SK-N-SH (cell line): Measurements from ENCODE around the gene ZNF579. TPM values are rescaled to one million over a fixed set of nuclear protein-coding genes. Genes with fewer than 3 reads are reported as not detected.

Experiments used
- CTCF ChIA-PET: fragments of 300-600, 350-600 bp; formaldehyde crosslinking; extraction: SDS; loops from one replicate; lab custom pipeline; 2021; lab: Yijun Ruan, JAX
- POLR2A ChIA-PET: fragments of 350-600 bp; sonication (Branson Sonifier 250); formaldehyde crosslinking; extraction: SDS; loops from one replicate; lab custom pipeline; 2020; ENCODE audit warnings: antibody characterized with exemption, inconsistent platforms; lab: Yijun Ruan, JAX
- DNase-seq: peaks from one replicate; pipeline ENCODE4 v3.0.0; 2012
- H2AFZ ChIP-seq: fragments of 200-600 bp; sonication (generic); 2 replicates; pipeline ENCODE4 v1.8.1; 2016; ENCODE audit warnings: antibody characterized with exemption, mild to moderate bottlenecking, low read depth
- H3F3A ChIP-seq: fragments of 200-600 bp; sonication (generic); replicated peaks from 2 replicates; pipeline ENCODE3; 2016; ENCODE audit warnings: antibody characterized with exemption, mild to moderate bottlenecking; ENCODE audit not compliant: insufficient read depth
- H3K27ac ChIP-seq, 2 experiments: fragments of 200-500 bp in 1 of 2; fragments of 200-600 bp in 1 of 2; sonication (Bioruptor generic) in 1 of 2; sonication (generic), shearing (Covaris generic) in 1 of 2; 2 replicates each; pipeline versions ENCODE4 v1.5.1 to v1.6.1; 2014 to 2016; ENCODE audit warnings: low read depth in 2 of 2, inconsistent platforms in 1 of 2, low read length in 1 of 2, mild to moderate bottlenecking in 1 of 2, mixed read lengths in 1 of 2
- H3K27me3 ChIP-seq: fragments of 200-600 bp; sonication (generic), shearing (Covaris generic); 2 replicates; pipeline ENCODE4 v1.6.1; 2016; ENCODE audit warnings: mixed run types; ENCODE audit not compliant: insufficient read depth
- H3K36me3 ChIP-seq, 2 experiments: fragments of 200-500 bp in 1 of 2; fragments of 200-600 bp in 1 of 2; sonication (Bioruptor generic) in 1 of 2; sonication (generic) in 1 of 2; replicated peaks in 1 of 2; 2 replicates each; pipeline versions ENCODE3 to v1.5.1; 2014 to 2016; ENCODE audit warnings: low read length in 1 of 2, mild to moderate bottlenecking in 1 of 2; ENCODE audit not compliant: insufficient read depth in 2 of 2, control insufficient read depth in 1 of 2
- H3K4me1 ChIP-seq, 2 experiments: fragments of 200-500 bp in 1 of 2; fragments of 200-600 bp in 1 of 2; sonication (Bioruptor generic) in 1 of 2; sonication (generic), shearing (Covaris generic) in 1 of 2; 2 replicates each; pipeline versions ENCODE4 v1.5.1 to v1.6.1; 2014 to 2016; ENCODE audit warnings: low read depth in 1 of 2, low read length in 1 of 2, mixed run types in 1 of 2; ENCODE audit not compliant: insufficient read depth in 2 of 2, control insufficient read depth in 1 of 2
- H3K4me2 ChIP-seq: fragments of 200-600 bp; sonication (generic), shearing (Covaris generic); 2 replicates; pipeline ENCODE4 v1.6.1; 2017; ENCODE audit warnings: mixed run types
- H3K4me3 ChIP-seq, 2 experiments: fragments of 200-500 bp in 1 of 2; fragments of 200-600 bp in 1 of 2; sonication (Bioruptor generic) in 1 of 2; sonication (generic), shearing (Covaris generic) in 1 of 2; 2 replicates each; pipeline versions ENCODE4 v1.5.1 to v1.8.1; 2014 to 2016; ENCODE audit warnings: low read depth in 2 of 2, inconsistent platforms in 1 of 2, low read length in 1 of 2, mild to moderate bottlenecking in 1 of 2, mixed read lengths in 1 of 2, moderate library complexity in 1 of 2
- H3K79me2 ChIP-seq: fragments of 200-600 bp; sonication (generic); 2 replicates; pipeline ENCODE4 v1.8.1; 2017; ENCODE audit warnings: mild to moderate bottlenecking; ENCODE audit not compliant: insufficient read depth
- H3K9ac ChIP-seq: fragments of 200-600 bp; sonication (generic); 2 replicates; pipeline ENCODE4 v1.6.1; 2017; ENCODE audit warnings: mixed run types
- H3K9me2 ChIP-seq: fragments of 200-600 bp; sonication (generic); 2 replicates; pipeline ENCODE4 v1.6.1; 2017; ENCODE audit warnings: mixed run types
- H3K9me3 ChIP-seq: fragments of 200-600 bp; sonication (generic); 2 replicates; pipeline ENCODE4 v1.6.1; 2017; ENCODE audit warnings: mixed run types, mild to moderate bottlenecking, moderate library complexity
- H4K20me1 ChIP-seq: fragments of 200-600 bp; sonication (generic); 2 replicates; pipeline ENCODE4 v1.6.1; 2017; ENCODE audit warnings: mild to moderate bottlenecking, mixed run types; ENCODE audit not compliant: insufficient read depth
- CHD2 ChIP-seq: fragments of 150-350 bp; IDR thresholded peaks from 2 replicates; pipeline ENCODE4 v1.6.1; 2018; ENCODE audit warnings: low read length; ENCODE audit not compliant: partially characterized antibody
- ELF1 ChIP-seq: IDR thresholded peaks from 2 replicates; pipeline ENCODE4 v1.4.0; 2012
- FOSL2 ChIP-seq: IDR thresholded peaks from 2 replicates; pipeline ENCODE4 v1.4.0; 2012; ENCODE audit warnings: low read depth, mild to moderate bottlenecking, moderate library complexity, borderline replicate concordance
- FOXM1 ChIP-seq: IDR thresholded peaks from 2 replicates; pipeline ENCODE4 v1.4.0; 2012; ENCODE audit warnings: low read depth, mild to moderate bottlenecking
- GATA2 ChIP-seq: sonication (generic); formaldehyde crosslinking; IDR thresholded peaks from 2 replicates; pipeline ENCODE4 v1.5.0; 2020; ENCODE audit warnings: mild to moderate bottlenecking, missing genetic modification reagents
- JUND ChIP-seq: IDR thresholded peaks from 2 replicates; pipeline ENCODE4 v1.4.0; 2012
- MAX ChIP-seq: IDR thresholded peaks from 2 replicates; pipeline ENCODE4 v1.4.0; 2012; ENCODE audit warnings: low read depth
- NRF1 ChIP-seq: IDR thresholded peaks from 2 replicates; pipeline ENCODE4 v1.6.1; 2012; ENCODE audit warnings: low read depth, mild to moderate bottlenecking, low read length
- POLR2AphosphoS5 ChIP-seq: IDR thresholded peaks from 2 replicates; pipeline ENCODE4 v1.6.1; 2012; ENCODE audit warnings: low read depth, low read length
- REST ChIP-seq: IDR thresholded peaks from 2 replicates; pipeline ENCODE4 v1.6.1; 2012; ENCODE audit warnings: mild to moderate bottlenecking, low read depth, low read length, moderate library complexity
- RXRA ChIP-seq: IDR thresholded peaks from 2 replicates; pipeline ENCODE4 v1.4.0; 2012; ENCODE audit warnings: low read depth, mild to moderate bottlenecking, borderline replicate concordance
- TAF1 ChIP-seq: IDR thresholded peaks from 2 replicates; pipeline ENCODE4 v1.6.1; 2012; ENCODE audit warnings: low read depth, mild to moderate bottlenecking, low read length, moderate library complexity, borderline replicate concordance
- TEAD4 ChIP-seq: IDR thresholded peaks from 2 replicates; pipeline ENCODE4 v1.4.0; 2012; ENCODE audit warnings: mild to moderate bottlenecking, borderline replicate concordance; ENCODE audit not compliant: insufficient read depth
- USF2 ChIP-seq: fragments of 150-350 bp; IDR thresholded peaks from 2 replicates; pipeline ENCODE4 v1.6.1; 2017; ENCODE audit warnings: antibody characterized with exemption, low read length, low read depth, borderline replicate concordance
- YY1 ChIP-seq: IDR thresholded peaks from 2 replicates; pipeline ENCODE4 v1.4.0; 2012; ENCODE audit warnings: low read depth, mild to moderate bottlenecking
- ZBTB33 ChIP-seq: IDR thresholded peaks from 2 replicates; pipeline ENCODE4 v1.4.0; 2012; ENCODE audit warnings: low read depth, borderline replicate concordance
- WGBS: methylation state at CpG from one replicate; pipeline ENCODE4 v1.1.6; 2017; ENCODE audit warnings: low lambda C conversion rate; 5-methylcytosine and 5-hydroxymethylcytosine counted together
- polyA plus RNA-seq, 3 experiments: library from polyadenylated mRNA; depleted of rRNA; stranded (reverse); fragments of >200 nt; gene quantifications; 2 replicates each; pipeline ENCODE4 v1.2.3, GENCODE V29; 2012

Gene ZNF579
- polyA plus RNA-seq, 1 of the 3 experiments (the other 2 are of a cell fraction), result 5.9 TPM

- CTCF ChIA-PET, result interaction anchor here (1.2 kb wide), 1 partner anchor 8 kb away, joined by 5 read pairs; no protein-coding TSS in a partner anchor
Measured at GRCh38 chr19:55543567-55543966, 37.1 kb downstream of the ZNF579 start.

More at GRCh38 chr19:55543567-55543966, 37.1 kb downstream of the ZNF579 start:
- H3K9me2 ChIP-seq, result no peaks in the 10 kb centered on the region
- no peak overlapping the region for H3K4me3 ChIP-seq
- POLR2A ChIA-PET, result no interaction called here
- TF ChIP-seq YY1, result no peak
- TF ChIP-seq JUND, result no peak
- no peak for TF ChIP-seq TEAD4
- no peak for TF ChIP-seq TAF1
- TF ChIP-seq FOSL2, result no peak
- no peak for TF ChIP-seq RXRA
- no peak for TF ChIP-seq ZBTB33
- no peak for TF ChIP-seq GATA2
- no peak for TF ChIP-seq FOXM1
- no peak for TF ChIP-seq POLR2AphosphoS5
- TF ChIP-seq REST, result no peak
- no peak for TF ChIP-seq CHD2
- TF ChIP-seq MAX, result no peak
- no peak for TF ChIP-seq USF2
- TF ChIP-seq NRF1, result no peak
- TF ChIP-seq ELF1, result no peak
- H3K79me2 ChIP-seq, result no peaks in the 10 kb centered on the region
- no peaks in the 10 kb centered on the region for H4K20me1 ChIP-seq
- H3K27ac ChIP-seq, result no peak overlapping the region
- H3K4me2 ChIP-seq, result no peak overlapping the region
- no peak overlapping the region for H2AFZ ChIP-seq
- H3K4me1 ChIP-seq, result peaks cover 2 to 16% of the 10 kb centered on the region in 2 experiments; a peak in 2 of 4 replicates
- WGBS, result 40% methylated on average over 5 of the region's 5 CpGs
- no peaks in the 10 kb centered on the region for H3K27me3 ChIP-seq
- no peaks in the 10 kb centered on the region for H3K36me3 ChIP-seq
- peaks cover 4% of the 10 kb centered on the region for H3F3A ChIP-seq
- no peaks in the 10 kb centered on the region for H3K9me3 ChIP-seq
- H3K9ac ChIP-seq, result no peak overlapping the region
- no peak for DNase-seq
